Glutamatergic neuron (in vitro differentiated cells): ENCODE data around the gene HNRNPK. TPM values are rescaled to one million over a fixed set of nuclear protein-coding genes. Genes with fewer than 3 reads are reported as not detected.

ENCODE experiments used
- DNase-seq: peaks from one replicate; pipeline ENCODE4 v3.0.0; 2022
- H3K27ac Mint-ChIP-seq: one replicate; pipeline ENCODE4 v1.8.0; 2020; ENCODE audit warnings: mild to moderate bottlenecking, mixed read lengths, inconsistent platforms; ENCODE audit not compliant: unreplicated experiment
- H3K27me3 Mint-ChIP-seq: one replicate; pipeline ENCODE4 v1.8.0; 2020; ENCODE audit warnings: mild to moderate bottlenecking, moderate library complexity, mixed read lengths, inconsistent platforms; ENCODE audit not compliant: unreplicated experiment
- H3K36me3 Mint-ChIP-seq: one replicate; pipeline ENCODE4 v1.8.0; 2020; ENCODE audit warnings: mild to moderate bottlenecking, mixed read lengths, inconsistent platforms; ENCODE audit not compliant: unreplicated experiment
- H3K4me1 Mint-ChIP-seq: one replicate; pipeline ENCODE4 v1.8.0; 2020; ENCODE audit warnings: mild to moderate bottlenecking, low read depth, mixed read lengths, inconsistent platforms; ENCODE audit not compliant: unreplicated experiment
- H3K4me3 Mint-ChIP-seq: one replicate; pipeline ENCODE4 v1.8.0; 2020; ENCODE audit warnings: mild to moderate bottlenecking, mixed read lengths, inconsistent platforms; ENCODE audit not compliant: unreplicated experiment
- H3K9me3 Mint-ChIP-seq: one replicate; pipeline ENCODE4 v1.8.0; 2020; ENCODE audit warnings: mild to moderate bottlenecking, moderate library complexity, mixed read lengths, inconsistent platforms; ENCODE audit not compliant: unreplicated experiment
- CTCF ChIP-seq: fragments of 200-600 bp; sonication (generic); IDR thresholded peaks from one replicate; pipeline ENCODE4 v1.5.0; 2021; ENCODE audit not compliant: partially characterized antibody, unreplicated experiment
- total RNA-seq: library from RNA; stranded (reverse); fragmentation: NEBNext Ultra II Directional; extraction: Animal tissue kit (Norgen Biotek cat#: 25700); gene quantifications from one replicate; pipeline ENCODE4 v1.2.1, GENCODE V29; 2021; ENCODE audit not compliant: unreplicated experiment

The HNRNPK gene
- total RNA-seq, 1 donor from 2014 or later, result 763 TPM

- TF ChIP-seq CTCF, result no peak
- no peaks in the 10 kb centered on the region for H3K4me1 Mint-ChIP-seq
- H3K36me3 Mint-ChIP-seq, result no peaks in the 10 kb centered on the region
Observed at GRCh38 chr9:83936523-83936922, 43.5 kb downstream of the HNRNPK start.

GRCh38 chr9:83935276-83935935 is 44.6 kb downstream of the HNRNPK start:
- DNase-seq, result no peak
- TF ChIP-seq CTCF, result no peak
- no peaks in the 10 kb centered on the region for H3K27me3 Mint-ChIP-seq
- H3K36me3 Mint-ChIP-seq, result no peaks in the 10 kb centered on the region
- H3K4me3 Mint-ChIP-seq, result no peak overlapping the region
- no peaks in the 10 kb centered on the region for H3K4me1 Mint-ChIP-seq
- peaks cover 3% of the 10 kb centered on the region for H3K9me3 Mint-ChIP-seq
- no peak overlapping the region for H3K27ac Mint-ChIP-seq

More at GRCh38 chr9:83936523-83936922, 43.5 kb downstream of the HNRNPK start:
- Mint-ChIP-seq H3K9me3 (peaks cover 3% of the 10 kb centered on the region), H3K27me3 (no peaks in the 10 kb centered on the region), H3K4me3 (no peak overlapping the region), H3K27ac (no peak overlapping the region)
- no peak for DNase-seq

DNA sequence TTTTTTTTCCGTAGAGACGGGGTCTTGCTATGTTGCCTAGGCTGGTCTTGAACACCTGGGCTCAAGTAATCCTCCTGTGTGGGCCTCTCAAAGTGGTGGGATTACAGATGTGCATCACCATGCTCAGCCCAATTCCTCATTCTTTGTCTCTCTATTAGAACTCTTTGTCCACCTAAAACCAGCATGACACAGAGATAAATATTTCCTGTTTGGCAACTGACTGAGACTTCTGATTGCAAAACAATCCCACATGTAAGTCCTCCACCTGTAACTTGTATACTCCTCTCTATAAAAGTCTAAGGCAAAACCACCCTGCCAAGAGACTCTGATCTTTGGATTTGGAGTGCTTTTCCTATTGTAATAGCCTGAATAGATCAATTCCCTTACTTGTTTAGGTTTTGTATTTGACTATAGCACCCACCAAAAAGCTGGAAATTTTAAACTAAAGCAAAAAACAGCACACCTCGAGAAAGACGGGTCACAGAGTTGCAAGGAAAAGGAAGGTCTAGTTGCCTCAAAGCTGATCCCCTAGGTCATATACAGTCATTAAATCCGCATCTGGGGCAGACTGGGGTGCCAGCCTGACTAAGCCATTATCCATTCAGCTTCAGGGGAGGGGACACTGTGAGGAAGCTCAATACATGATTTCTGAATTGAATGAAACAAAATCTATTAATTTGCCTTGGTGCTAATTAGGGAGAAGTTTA is 45.3 kb downstream of the HNRNPK start:
- H3K4me1 Mint-ChIP-seq, result no peaks in the 10 kb centered on the region
- DNase-seq, result no peak
- no peaks in the 10 kb centered on the region for H3K36me3 Mint-ChIP-seq
- H3K27ac Mint-ChIP-seq, result no peak overlapping the region
- H3K9me3 Mint-ChIP-seq, result peaks cover 4% of the 10 kb centered on the region
- no peaks in the 10 kb centered on the region for H3K27me3 Mint-ChIP-seq
- no peak for TF ChIP-seq CTCF
- no peak overlapping the region for H3K4me3 Mint-ChIP-seq

DNA sequence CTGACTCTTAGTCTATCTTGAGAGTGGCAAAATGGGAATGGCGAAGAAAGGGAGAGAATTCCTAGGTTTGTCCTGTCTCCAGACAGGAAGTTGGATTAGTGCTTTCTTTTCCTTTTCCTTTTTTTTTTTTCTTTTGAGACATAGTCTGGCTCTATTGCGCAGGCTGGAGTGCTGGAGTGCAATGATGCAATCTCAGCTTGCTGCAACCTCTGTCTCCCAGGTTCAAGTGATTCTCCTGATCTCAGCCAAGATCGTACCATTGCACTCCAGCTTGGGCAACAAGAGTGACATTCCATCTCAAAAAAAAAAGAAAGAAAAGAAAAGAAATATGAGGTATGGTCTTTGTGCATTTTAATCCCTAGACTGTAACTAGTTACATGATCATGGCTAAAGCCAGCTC is 46.2 kb downstream of the HNRNPK start:
- no peaks in the 10 kb centered on the region for H3K4me1 Mint-ChIP-seq
- H3K4me3 Mint-ChIP-seq, result no peak overlapping the region
- peaks cover 5% of the 10 kb centered on the region for H3K9me3 Mint-ChIP-seq
- TF ChIP-seq CTCF, result no peak
- no peaks in the 10 kb centered on the region for H3K27me3 Mint-ChIP-seq
- H3K27ac Mint-ChIP-seq, result no peak overlapping the region
- DNase-seq, result no peak
- no peaks in the 10 kb centered on the region for H3K36me3 Mint-ChIP-seq

DNA sequence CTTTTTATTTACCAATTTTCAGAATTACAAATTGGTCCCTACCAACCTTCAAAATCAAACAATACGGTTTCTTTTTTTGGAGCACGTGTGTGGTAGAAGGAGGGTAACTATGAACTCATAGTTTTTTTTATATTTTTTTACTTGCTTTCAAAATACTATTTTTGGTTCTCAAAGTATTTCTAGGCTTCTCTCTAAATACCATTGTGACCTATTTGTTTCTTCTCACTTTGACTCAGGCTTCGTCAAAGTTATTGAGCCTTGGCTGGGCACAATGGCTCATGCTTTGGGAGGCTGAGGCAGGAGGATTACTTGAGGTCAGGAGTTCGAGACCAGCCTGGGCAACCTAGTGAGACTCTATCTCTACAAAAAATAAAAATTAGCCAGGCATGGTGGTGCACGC is 47.2 kb downstream of the HNRNPK start:
- TF ChIP-seq CTCF, result no peak
- Mint-ChIP-seq H3K4me1 (no peaks in the 10 kb centered on the region), H3K27ac (no peak overlapping the region), H3K36me3 (no peaks in the 10 kb centered on the region), H3K27me3 (no peaks in the 10 kb centered on the region), H3K4me3 (no peak overlapping the region), H3K9me3 (peaks cover 5% of the 10 kb centered on the region)
- no peak for DNase-seq
